Urothelium cell line (cell line): ENCODE measurements around the gene TFF1.
"Not testable (repeated sequence)": the region's sequence is repeated elsewhere in the genome, so short reads cannot be mapped to it uniquely, and the experiment has no call there.

ENCODE experiments used
- DNase-seq: peaks from one replicate; pipeline ENCODE4 v3.0.0; 2011; ENCODE audit warnings: low spot score, mixed read lengths
- FAIRE-seq: peaks from 2 replicates; lab custom pipeline; 2011; peaks lifted over from hg19 to GRCh38; lab: Jason Lieb, UNC

The TFF1 gene

DNA sequence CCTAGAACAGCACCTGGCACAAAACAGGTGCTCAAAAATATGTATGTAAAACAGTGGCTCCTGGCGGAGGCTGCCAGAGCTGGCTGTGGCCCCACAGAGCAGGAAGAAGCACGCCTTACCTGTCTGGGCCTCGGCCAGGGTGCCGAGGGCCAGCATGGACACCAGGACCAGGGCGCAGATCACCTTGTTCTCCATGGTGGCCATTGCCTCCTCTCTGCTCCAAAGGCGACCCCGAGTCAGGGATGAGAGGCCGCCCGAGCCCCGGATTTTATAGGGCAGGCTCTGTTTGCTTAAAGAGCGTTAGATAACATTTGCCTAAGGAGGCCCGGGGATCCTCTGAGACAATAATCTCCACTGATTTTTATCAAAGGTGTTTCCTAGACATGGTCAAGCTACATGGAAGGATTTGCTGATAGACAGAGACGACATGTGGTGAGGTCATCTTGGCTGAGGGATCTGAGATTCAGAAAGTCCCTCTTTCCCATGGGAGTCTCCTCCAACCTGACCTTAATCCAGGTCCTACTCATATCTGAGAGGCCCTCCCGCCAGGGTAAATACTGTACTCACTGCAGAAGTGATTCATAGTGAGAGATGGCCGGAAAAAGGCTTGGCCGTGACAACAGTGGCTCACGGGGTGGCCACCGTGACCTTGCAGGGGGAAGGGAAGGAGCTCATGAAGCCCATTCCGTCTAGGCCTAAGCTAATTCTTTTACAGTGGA, at the start of gene TFF1:
TSS of gene TFF1 (minus strand) at position 244 of the 719 bp plus-strand sequence. CDS start at position 204, 40 bp downstream.
- no peak for FAIRE-seq
- no peak for DNase-seq

- FAIRE-seq: no peak
- DNase-seq: peak; percentile 82
These were observed 48.8 kb upstream of the TFF1 start for GRCh38 chr21:42414928-42415769.

- FAIRE-seq (no peak), DNase-seq (no peak)
These were observed 48.2 kb upstream of the TFF1 start for GRCh38 chr21:42414553-42414927.

DNA sequence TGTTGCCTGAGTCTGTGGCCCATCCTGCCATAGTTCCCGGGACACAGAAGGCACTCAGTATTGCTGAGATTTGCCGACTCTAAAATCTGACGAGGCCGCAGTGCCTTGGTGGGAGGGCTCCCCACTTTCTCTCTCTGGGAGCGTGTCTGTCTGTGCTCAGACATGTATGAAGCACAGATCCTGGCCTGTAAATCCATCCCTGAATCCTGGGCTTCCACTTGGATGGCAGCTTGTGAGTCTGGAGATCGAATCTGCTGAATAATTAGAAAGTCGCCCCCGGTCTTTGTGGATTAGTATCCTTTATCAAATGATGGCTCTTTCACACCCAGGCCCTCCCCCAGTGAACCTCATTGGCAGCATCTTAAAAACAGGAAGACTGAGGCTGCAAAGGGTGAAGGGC, 47.7 kb upstream of the TFF1 start:
- FAIRE-seq (no peak), DNase-seq (no peak)

DNA sequence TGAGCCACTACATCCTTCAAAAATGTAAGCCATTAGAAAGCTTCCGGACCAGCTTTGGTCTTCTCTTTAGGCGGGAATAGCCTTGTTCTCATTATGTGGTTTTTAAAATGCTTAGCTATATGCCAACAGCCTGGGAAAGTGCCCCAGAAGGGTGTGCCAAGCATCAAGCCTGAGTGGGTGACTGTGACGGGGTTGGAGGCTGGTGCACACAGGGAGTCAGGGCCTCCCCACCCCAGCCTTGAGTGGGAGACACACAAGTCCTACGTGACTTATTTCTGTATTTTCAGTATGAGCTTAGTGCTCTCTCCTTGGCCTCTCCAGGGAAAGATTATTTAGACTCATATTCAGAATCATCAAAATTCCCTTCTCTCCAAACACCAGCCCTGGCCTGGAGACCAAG, 47.2 kb upstream of the TFF1 start:
- FAIRE-seq (no peak), DNase-seq (no peak)

DNA sequence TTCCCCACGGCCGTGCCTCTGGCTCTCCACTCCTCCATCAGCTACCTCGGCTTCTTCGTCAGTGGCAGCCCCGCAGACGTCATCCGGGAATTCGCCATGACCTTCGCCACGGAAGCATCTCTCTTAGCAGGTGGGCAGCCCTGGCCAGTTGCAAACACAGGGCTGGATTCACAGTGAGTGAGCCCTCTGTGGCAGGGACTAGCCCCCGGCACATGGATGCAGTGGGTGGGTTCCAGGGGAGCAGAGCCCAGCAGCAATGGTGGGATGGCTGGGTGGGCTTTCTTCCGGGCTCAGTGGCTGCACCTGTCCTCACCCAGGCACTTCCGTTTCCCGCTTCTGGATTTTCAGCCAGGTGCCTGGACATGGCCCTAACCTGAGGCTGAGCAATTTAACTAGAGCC, 46.8 kb upstream of the TFF1 start:
- FAIRE-seq (no peak), DNase-seq (no peak)

DNA sequence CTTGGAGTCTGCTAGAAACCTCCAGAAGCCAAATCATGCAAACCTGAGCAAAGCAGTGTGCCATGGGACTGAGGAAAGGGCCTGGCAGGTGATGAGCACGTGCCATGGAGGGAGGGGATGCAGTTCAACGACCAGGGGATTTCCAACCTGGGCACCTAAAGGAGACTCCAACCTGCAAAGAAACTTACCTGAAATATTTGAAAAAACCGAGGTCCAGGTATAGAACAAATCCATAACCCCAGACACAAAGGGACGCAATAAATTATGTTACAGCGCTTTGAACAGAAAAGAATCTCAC, 46.2 kb upstream of the TFF1 start:
- FAIRE-seq: no peak

DNA sequence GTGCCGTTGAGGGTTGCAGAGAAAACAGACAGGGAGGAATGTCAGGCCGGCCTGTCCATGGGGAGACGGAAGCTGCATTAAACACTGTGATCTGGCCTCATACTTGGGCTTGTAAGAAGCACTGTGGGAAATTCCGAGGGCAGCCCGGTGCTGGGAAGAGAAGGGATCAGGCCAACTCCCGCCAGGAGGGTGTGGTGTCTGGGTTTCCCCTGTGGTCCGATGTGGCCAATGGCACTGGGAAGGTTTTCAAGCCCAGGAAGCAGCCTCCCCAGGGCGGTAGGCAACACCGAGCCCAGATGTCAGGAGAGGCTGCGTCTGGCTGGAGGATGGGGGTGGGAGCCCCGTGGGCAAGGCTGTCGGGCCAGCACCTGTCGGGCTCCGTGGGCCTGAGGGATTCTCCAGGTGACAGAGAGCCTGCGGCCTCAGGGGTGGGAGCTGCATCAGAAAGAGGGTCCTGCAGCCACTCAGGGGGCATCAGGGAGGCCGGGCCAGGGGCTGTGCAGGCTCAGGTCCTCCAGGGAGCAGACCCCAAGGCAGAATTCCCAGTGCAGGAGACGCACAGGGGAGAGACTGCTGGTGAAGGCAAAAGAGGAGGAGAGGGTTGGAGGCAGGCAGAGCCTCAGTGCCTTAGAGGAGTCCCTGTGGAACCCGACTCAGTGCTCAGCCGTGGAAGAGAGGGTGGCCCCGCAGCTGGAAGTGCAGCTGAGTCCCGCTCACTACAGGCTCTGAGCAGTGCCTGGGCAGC, 45.7 kb upstream of the TFF1 start:
- DNase-seq (no peak), FAIRE-seq (no peak)

More for the DNA sequence above, 46.2 kb upstream of the TFF1 start:
- no peak for DNase-seq

DNA sequence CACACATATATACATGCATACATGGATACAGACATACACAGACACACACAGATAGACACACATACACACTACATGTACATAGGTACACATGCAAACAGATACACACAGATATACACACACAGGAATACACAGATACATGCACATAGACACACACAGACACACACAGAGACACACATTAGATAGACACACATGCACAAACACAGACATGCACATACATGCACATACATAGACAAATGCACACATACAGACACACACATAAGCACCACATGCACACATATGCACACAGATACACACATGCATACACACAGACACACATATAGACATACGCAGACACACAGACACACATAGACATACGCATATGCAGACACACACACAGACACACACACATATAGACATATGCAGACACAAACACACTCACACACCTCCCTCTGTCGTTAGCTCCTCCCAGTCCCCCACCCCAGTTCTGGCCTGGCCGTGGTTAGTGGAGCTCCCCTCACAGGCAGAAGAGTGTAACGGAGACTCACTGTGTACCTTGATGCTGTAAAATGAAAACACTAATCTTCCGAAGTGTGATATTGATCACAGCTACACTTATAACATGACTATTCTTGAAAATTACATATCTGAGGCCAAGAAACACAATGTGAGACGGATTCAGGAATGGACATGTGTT, 45.0 kb upstream of the TFF1 start:
- DNase-seq (no peak), FAIRE-seq (peak; percentile 46)

GRCh38 chr21:42409366-42409765, 43.0 kb upstream of the TFF1 start:
- FAIRE-seq: no peak
- DNase-seq: no peak

DNA sequence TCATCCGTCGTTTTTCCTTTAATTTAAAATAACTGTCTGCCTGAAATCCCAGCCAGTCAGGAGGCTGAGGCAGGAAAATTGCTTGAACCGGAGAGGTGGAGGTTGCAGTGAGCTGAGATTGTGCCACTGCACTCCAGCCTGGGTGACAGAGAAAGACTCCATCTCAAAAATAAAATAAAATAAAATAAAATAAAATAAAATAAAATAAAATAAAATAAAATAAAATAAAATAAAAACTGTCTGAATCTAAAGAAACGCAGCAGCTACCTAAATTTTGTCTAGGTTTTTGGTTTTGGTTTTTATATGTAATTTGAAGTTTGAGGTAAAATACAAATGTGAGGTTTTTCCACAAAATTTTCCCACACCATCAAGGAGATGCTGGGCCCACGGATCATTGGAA, 42.4 kb upstream of the TFF1 start:
- DNase-seq, FAIRE-seq: not testable (repeated sequence)

GRCh38 chr21:42407476-42407875, 41.1 kb upstream of the TFF1 start:
- DNase-seq (no peak), FAIRE-seq (no peak)

DNA sequence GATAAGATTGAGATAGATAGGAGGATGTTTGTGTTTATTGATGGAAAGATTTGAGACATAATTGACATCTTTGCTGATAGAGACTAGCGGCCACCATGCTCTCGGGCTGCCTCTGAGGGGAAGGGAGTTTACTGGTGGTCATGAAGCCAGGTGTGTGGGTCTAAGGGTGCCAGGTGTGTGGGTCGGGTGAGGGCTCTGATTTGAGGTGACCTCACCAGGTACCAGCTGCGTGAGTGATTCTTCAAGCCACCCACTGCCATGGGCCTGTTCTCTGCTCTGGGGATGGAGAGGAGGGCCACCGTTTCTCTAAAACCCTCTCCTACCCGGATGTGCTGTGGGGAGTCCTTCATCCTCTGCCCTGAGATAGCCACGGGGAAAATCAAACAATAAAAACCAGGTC, 40.5 kb upstream of the TFF1 start:
- FAIRE-seq: no peak
- no peak for DNase-seq

DNA sequence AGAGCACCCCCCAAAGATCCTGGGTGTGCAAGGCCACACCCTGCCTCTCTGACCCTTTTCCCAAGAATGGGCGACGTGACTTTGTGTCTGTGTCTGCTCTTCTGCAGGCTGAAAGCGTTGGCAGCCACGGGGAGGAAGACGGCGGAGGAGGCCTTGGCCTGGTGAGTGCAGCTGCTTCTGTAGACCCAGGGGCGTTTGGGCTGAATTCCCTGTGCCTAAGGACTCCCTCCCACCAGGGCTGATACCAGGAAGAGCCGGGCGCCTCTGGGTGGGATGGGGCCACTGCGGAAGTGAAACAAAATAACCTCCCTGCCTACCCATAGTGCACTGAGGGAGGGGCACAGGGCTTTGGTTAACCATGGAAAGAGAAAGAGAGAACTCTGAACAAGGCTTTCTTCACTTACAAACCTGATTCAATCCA, 39.9 kb upstream of the TFF1 start:
- DNase-seq: no peak
- no peak for FAIRE-seq

DNA sequence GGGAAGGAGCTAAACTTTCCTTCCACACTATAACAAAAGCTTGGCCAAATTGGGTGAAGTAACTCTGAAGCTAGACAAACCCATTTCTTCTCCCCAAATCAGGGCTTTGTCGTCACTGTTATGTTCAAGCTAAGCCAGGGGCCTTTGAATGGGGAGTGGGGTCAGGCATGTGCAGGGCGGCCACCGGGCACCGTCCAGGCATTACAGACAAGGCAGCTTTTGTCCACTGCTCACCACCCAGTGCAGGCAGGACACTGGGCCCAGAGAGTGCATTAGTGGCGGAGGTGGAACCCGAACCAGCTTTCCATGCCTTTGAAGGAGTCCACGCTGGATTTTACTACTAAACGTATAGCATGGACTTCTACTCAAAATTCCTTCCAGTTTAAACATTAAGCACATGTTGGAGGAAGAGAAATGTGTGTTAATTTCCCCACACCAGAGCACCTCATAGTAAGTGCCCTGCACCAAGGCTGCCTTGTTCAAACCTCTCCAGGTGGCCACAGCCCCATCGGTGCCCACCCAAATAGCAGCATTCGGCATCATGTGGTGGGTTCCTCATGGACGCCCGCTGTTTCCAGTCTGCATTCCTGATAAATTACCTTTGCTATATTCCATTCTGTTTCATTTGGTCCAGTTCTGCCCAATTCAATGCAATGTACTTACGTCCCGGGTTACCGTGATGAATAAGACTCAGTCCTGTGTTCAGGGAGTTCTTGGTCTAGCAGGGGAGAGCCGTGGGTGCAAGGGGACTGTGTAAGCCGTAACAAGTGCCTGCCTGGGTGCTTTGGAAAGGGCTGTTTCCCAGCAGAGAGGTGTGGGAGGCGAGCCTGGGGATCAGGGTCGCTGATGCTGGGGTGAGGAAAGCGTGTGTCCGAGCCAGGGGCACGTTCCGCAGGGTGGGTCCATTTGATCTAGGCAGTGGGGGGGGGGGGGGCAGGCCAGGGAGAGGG, 39.0 kb upstream of the TFF1 start:
- no peak for DNase-seq

GRCh38 chr21:42404539-42404938, 38.2 kb upstream of the TFF1 start:
- no peak for FAIRE-seq
- DNase-seq: no peak

More for the DNA sequence above, 39.0 kb upstream of the TFF1 start:
- no peak for FAIRE-seq

DNA sequence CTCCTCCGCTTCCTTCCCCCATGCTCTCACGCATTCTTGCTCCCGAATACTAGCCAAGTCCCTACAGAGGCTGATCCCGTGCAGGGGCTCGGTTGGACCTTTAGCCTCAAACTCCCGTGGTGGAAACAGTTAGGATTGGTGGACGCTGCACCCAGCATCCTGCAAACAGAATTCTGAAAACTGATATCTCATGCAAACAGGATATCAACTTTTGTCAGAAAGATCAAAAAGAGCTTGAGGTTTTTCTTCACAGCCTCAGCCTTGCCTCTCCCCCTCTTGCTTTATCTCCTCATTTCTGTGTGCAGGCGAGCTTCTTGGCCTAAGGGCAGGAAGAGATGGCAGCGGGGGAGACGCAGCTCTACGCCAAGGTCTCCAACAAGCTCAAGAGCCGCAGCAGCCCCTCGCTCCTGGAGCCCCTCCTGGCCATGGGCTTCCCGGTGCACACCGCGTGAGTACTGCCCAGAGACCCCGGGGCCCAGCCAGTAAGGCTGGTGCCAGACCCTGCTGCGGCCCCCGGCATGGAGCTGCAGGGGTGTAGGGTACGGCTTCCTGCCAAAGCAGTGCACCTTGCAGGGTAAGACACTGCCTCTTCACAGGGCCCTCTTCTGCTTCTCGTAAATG, 37.4 kb upstream of the TFF1 start, which contains the start of gene UBASH3A:
TSS of gene UBASH3A (plus strand) at position 292 of the 621 bp plus-strand sequence. CDS start at position 336, 44 bp downstream.
- DNase-seq: no peak

DNA sequence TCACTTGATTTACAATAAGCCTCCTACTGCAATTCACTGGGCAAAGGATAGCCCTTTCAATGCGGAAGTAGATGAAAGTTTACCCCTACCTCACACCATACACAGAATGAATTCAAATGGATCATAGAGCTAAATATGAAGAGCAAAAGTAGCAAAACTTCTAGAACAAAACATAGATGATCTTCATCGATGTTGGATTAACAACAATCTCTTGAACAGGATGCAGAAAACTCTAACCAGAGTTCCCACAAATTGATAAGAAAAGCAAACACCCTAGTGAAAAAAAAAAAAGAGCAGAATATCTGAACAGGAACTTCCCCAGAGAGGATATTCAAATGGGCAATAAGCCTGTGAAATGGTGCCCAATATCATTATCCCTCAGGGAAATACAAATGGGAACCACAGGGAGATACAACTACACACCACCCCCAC, 35.5 kb upstream of the TFF1 start:
- DNase-seq (no peak), FAIRE-seq (no peak)

More for the DNA sequence above, 37.4 kb upstream of the TFF1 start, which contains the start of gene UBASH3A:
- FAIRE-seq: no peak

GRCh38 chr21:42401154-42401553, 34.8 kb upstream of the TFF1 start:
- DNase-seq (no peak), FAIRE-seq (no peak)
